ENCODE results near the gene PHF14.

PHF14 gene

DNA sequence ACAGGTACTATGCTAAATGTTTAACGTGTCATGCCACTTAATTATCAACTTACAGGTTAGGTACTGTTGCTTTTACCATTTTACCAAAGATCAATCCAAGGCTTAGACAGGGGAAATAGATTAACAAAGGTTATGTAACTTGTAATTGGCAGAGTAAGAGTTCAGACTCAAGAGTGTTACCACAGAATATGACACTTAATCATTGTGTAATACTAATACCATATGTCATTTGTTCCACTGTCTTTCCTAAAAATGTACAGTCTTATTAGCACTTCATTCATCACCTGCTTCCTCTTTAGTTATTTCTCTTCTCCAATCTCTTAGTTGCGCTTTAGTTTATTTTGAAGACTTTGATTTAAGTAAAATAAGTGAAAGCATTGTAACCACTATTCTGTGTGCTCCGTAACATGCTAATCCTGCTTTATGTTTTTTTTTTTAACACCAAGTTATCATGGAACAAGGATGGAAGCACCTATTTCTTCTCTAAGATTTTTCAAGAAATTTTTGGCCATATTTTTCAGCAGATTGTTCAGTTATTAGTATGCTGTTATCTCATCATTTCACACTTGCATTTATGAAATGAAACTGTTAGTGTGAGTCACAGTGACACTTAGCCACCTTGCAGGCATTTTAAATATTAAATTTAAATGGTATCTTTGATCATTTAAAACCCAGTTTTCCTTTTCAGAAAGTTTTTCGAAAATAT is 197.3 kb downstream of the PHF14 start:
- Histone ChIP-seq H3F3A (ENCODE audit: insufficient read depth, low read length) (no peaks in the 10 kb centered on the region; the same call in 1 of the 2 replicates), H3K27me3 (replicated peaks; ENCODE audit: insufficient read depth, low read length) (no peaks in the 10 kb centered on the region), H3K4me1 (ENCODE audit: low read length) (no peaks in the 10 kb centered on the region), H3K4me2 (ENCODE audit: low read depth, low read length) (no peak overlapping the region), H3K9ac (ENCODE audit: low read length) (no peak overlapping the region), H3K4me3 (ENCODE audit: low read length) (no peak overlapping the region), H4K20me1 (ENCODE audit: insufficient read depth, low read length) (no peaks in the 10 kb centered on the region), H3K27ac (ENCODE audit: low read length) (no peak overlapping the region), H3K9me2 (replicated peaks; ENCODE audit: insufficient read depth, low read length) (no peaks in the 10 kb centered on the region), H2AFZ (ENCODE audit: low read length) (no peak overlapping the region), H3K36me3 (replicated peaks; ENCODE audit: insufficient read depth, low read length) (no peaks in the 10 kb centered on the region), H3K79me2 (ENCODE audit: low read length) (no peaks in the 10 kb centered on the region), H3K9me3 (replicated peaks; ENCODE audit: insufficient read depth, low read length) (no peaks in the 10 kb centered on the region)
- TF ChIP-seq, protein P1, sequence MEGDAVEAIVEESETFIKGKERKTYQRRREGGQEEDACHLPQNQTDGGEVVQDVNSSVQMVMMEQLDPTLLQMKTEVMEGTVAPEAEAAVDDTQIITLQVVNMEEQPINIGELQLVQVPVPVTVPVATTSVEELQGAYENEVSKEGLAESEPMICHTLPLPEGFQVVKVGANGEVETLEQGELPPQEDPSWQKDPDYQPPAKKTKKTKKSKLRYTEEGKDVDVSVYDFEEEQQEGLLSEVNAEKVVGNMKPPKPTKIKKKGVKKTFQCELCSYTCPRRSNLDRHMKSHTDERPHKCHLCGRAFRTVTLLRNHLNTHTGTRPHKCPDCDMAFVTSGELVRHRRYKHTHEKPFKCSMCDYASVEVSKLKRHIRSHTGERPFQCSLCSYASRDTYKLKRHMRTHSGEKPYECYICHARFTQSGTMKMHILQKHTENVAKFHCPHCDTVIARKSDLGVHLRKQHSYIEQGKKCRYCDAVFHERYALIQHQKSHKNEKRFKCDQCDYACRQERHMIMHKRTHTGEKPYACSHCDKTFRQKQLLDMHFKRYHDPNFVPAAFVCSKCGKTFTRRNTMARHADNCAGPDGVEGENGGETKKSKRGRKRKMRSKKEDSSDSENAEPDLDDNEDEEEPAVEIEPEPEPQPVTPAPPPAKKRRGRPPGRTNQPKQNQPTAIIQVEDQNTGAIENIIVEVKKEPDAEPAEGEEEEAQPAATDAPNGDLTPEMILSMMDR (IDR thresholded peaks at IDR 0.05; ENCODE audit: low read length), result no peak
- TF ChIP-seq EZH2phosphoT487 (IDR thresholded peaks at IDR 0.05; ENCODE audit: low read length), result no peak
- no peak for TF ChIP-seq EZH2 (optimal IDR thresholded peaks at IDR 0.05; ENCODE audit: low read depth, low read length)
- DNase-seq, result no peak

DNA sequence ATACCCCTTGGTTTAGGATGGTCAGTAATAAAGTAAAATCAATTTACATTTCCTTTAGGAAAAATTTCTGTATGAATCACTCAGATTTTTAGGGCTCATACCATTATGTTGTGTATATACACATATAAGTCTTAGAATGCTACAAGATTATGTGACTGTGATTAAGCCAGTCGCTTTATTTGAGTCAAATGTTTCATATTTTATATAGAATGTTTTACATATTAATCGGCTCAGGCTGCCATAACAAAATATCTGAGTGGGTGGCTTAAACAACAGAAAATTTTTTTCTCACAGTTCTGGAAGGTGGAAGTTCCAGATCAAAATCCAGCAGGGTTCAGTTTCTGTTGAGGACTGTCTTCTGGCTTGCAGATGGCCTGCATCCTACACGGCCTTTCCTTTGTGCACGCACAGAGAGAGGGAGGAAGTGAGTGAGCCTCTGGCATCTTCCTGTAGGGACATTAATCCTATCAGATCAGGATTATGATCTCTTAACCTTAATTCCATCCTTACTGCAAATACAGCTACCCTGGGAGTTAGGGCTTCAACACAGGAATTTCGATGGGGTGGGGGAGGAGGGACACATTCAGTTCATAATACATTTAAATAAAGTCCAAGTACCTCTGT is 198.0 kb downstream of the PHF14 start:
- Histone ChIP-seq H3K4me2 (ENCODE audit: low read depth, low read length) (no peak overlapping the region), H3K9ac (ENCODE audit: low read length) (no peak overlapping the region), H4K20me1 (ENCODE audit: insufficient read depth, low read length) (no peaks in the 10 kb centered on the region), H3K4me3 (ENCODE audit: low read length) (no peak overlapping the region), H2AFZ (ENCODE audit: low read length) (no peak overlapping the region), H3K79me2 (ENCODE audit: low read length) (no peaks in the 10 kb centered on the region), H3K9me3 (replicated peaks; ENCODE audit: insufficient read depth, low read length) (no peaks in the 10 kb centered on the region), H3F3A (ENCODE audit: insufficient read depth, low read length) (no peaks in the 10 kb centered on the region; the same call in 1 of the 2 replicates), H3K9me2 (replicated peaks; ENCODE audit: insufficient read depth, low read length) (no peaks in the 10 kb centered on the region), H3K4me1 (ENCODE audit: low read length) (no peaks in the 10 kb centered on the region), H3K27me3 (replicated peaks; ENCODE audit: insufficient read depth, low read length) (no peaks in the 10 kb centered on the region), H3K36me3 (replicated peaks; ENCODE audit: insufficient read depth, low read length) (no peaks in the 10 kb centered on the region), H3K27ac (ENCODE audit: low read length) (no peak overlapping the region)
- no peak for DNase-seq
- no peak for TF ChIP-seq EZH2phosphoT487 (IDR thresholded peaks at IDR 0.05; ENCODE audit: low read length)
- TF ChIP-seq, protein P1 (IDR thresholded peaks at IDR 0.05; ENCODE audit: low read length), result no peak
- no peak for TF ChIP-seq EZH2 (optimal IDR thresholded peaks at IDR 0.05; ENCODE audit: low read depth, low read length)

DNA sequence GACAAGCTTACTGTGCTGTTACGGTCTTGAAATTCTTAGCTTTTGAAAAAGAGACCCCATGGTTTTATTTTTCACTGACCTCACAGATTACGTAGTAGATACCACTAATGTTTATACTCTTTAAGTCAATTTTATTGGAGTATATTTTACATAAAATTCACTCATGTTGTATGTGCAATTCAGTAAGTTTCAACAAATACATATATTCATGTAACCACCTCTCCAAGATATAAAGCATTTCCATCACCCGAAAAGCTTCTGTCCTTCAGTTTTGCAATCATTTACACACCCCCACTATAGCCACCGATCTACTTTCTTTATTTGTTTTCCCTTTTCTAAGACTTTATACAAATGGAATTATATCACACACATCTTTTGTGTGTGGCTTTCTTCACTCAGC is 199.2 kb downstream of the PHF14 start:
- no peak overlapping the region for H3K4me3 ChIP-seq (ENCODE audit: low read length)
- no peaks in the 10 kb centered on the region for H3K9me2 ChIP-seq (replicated peaks; ENCODE audit: insufficient read depth, low read length)
- no peak overlapping the region for H2AFZ ChIP-seq (ENCODE audit: low read length)
- no peak for TF ChIP-seq EZH2phosphoT487 (IDR thresholded peaks at IDR 0.05; ENCODE audit: low read length)
- no peak for TF ChIP-seq EZH2 (optimal IDR thresholded peaks at IDR 0.05; ENCODE audit: low read depth, low read length)
- TF ChIP-seq, protein P1 (IDR thresholded peaks at IDR 0.05; ENCODE audit: low read length), result no peak
- no peak overlapping the region for H3K27ac ChIP-seq (ENCODE audit: low read length)
- H3K9me3 ChIP-seq (replicated peaks; ENCODE audit: insufficient read depth, low read length), result no peaks in the 10 kb centered on the region
- H3F3A ChIP-seq (ENCODE audit: insufficient read depth, low read length), result no peaks in the 10 kb centered on the region; the same call in 1 of the 2 replicates
- no peaks in the 10 kb centered on the region for H4K20me1 ChIP-seq (ENCODE audit: insufficient read depth, low read length)
- H3K9ac ChIP-seq (ENCODE audit: low read length), result no peak overlapping the region
- H3K4me2 ChIP-seq (ENCODE audit: low read depth, low read length), result no peak overlapping the region
- DNase-seq, result no peak
- H3K36me3 ChIP-seq (replicated peaks; ENCODE audit: insufficient read depth, low read length), result no peaks in the 10 kb centered on the region
- H3K79me2 ChIP-seq (ENCODE audit: low read length), result no peaks in the 10 kb centered on the region
- no peaks in the 10 kb centered on the region for H3K4me1 ChIP-seq (ENCODE audit: low read length)
- H3K27me3 ChIP-seq (replicated peaks; ENCODE audit: insufficient read depth, low read length), result no peaks in the 10 kb centered on the region

Data from MM.1S (cell line).